ENCODE measurements around the gene FGD3. TPM values are rescaled to one million over a fixed set of nuclear protein-coding genes. Genes with fewer than 3 reads are reported as not detected.
"Not testable (repeated sequence)": the region's sequence is repeated elsewhere in the genome, so short reads cannot be mapped to it uniquely, and the experiment has no call there.

FGD3 gene, protein sequence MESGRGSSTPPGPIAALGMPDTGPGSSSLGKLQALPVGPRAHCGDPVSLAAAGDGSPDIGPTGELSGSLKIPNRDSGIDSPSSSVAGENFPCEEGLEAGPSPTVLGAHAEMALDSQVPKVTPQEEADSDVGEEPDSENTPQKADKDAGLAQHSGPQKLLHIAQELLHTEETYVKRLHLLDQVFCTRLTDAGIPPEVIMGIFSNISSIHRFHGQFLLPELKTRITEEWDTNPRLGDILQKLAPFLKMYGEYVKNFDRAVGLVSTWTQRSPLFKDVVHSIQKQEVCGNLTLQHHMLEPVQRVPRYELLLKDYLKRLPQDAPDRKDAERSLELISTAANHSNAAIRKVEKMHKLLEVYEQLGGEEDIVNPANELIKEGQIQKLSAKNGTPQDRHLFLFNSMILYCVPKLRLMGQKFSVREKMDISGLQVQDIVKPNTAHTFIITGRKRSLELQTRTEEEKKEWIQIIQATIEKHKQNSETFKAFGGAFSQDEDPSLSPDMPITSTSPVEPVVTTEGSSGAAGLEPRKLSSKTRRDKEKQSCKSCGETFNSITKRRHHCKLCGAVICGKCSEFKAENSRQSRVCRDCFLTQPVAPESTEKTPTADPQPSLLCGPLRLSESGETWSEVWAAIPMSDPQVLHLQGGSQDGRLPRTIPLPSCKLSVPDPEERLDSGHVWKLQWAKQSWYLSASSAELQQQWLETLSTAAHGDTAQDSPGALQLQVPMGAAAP
- 1 to 10 TPM; 5.2 to 5.6 (median 5.4) TPM for polyA plus RNA-seq (ENCODE audit: insufficient read length in 3 of 3)

DNA sequence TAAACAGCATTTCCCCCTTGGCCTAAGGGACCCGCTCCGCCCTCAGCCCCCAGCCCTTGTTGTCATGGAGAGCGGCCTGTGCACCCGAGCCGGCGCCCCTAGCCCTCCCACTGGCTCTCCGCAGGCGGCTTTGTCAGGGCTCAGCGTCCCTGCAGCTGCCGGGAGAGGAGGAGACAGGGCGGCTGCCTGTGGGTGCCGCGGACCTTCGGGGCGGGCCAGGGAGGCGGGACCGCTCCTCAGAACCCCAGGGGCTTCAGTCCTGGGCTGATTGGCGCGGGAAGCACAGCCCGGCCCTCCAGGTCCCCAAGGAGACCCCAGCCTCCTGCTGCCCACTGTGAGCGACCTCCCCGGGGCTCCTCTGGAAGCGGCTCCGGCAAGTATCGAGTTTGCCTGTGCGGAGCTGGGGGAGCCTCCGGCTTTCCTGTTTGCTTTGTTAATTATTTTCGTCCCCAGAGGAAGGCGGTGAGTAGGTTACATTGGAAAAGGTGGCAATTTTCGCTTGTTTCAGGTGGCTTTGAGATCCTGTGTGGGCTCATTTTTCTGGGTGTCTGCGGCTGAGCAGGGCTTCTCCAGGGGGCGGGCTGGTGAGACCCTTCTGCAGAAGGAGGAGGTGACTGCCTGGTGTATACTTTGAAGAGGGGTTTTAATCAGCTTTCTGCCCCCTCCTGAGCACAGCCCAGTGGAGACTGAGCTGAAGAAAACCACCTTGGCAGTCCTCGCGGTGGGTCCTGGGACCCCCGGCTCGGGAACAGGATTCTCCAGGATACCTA, at the start of gene FGD3:
TSS of gene FGD3 (plus strand) at position 256 of the 770 bp plus-strand sequence. CDS start 28,734 bp downstream, outside the sequence.
- DNase-seq (ENCODE audit: low read depth in 3 of 3, low spot score in 2 of 3) = peak in 2 of 3 donors; percentile 32 to 46

DNA sequence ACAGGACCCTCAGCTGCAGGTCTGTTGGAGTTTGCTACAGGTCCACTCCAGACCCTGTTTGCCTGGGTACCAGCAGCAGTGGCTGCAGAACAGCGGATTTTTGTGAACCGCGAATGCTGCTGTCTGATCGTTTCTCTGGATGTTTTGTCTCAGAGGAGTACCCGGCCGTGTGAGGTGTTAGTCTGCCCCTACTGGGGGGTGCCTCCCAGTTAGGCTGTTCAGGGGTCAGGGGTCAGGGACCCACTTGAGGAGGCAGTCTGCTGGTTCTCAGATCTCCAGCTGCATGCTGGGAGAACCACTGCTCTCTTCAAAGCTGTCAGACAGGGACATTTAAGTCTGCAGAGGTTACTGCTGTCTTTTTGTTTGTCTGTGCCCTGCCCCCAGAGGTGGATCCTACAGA, 42.2 kb upstream of the FGD3 start:
- DNase-seq (ENCODE audit: low read depth in 3 of 3, low spot score in 2 of 3) = not testable (repeated sequence)

DNA sequence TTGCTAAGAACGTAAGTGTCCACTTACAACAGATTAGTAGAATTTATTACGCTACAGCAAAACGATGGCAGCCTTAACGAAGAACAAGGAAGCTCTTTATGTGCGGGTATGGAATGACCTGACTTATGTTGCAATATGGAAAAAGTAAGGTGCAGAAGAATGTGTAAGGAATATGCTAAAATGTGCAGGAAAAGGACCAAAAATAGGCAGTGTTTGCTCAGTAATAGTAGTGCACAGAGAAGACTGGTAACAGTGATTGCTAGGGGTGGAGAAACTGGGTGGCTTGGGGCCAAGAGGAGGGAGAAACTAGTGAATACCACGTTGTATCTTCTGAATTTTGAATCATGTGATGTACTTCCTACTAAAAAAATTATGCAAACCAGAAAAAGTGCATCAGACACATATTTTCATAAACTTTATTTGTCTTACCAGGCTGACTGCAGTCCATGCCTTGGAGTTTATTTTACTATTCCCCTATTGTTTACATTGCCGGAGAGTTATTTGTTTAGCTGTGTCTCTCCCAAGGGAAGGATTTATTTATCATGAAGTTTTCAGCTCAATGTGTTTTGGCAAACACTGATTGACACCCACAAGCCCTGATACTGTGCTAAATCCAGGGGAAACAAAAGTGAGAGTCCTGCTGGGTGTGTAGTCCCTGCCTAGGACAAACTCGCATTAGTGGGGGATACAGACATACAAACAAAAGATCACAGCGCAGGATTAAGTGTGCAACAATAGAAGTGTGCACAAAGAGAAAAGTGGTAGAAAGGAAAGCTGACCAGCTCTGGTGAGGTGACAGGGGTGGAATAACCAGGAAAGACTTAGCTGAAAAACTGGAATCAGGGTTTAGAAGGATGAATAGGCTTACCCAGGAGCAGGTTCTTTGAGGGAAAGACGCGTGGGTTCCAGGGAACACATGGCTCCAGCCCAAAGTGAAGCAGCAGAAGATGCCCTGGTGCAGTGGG, 35.5 kb upstream of the FGD3 start:
- DNase-seq (ENCODE audit: low read depth in 3 of 3, low spot score in 2 of 3) = no peak

DNA sequence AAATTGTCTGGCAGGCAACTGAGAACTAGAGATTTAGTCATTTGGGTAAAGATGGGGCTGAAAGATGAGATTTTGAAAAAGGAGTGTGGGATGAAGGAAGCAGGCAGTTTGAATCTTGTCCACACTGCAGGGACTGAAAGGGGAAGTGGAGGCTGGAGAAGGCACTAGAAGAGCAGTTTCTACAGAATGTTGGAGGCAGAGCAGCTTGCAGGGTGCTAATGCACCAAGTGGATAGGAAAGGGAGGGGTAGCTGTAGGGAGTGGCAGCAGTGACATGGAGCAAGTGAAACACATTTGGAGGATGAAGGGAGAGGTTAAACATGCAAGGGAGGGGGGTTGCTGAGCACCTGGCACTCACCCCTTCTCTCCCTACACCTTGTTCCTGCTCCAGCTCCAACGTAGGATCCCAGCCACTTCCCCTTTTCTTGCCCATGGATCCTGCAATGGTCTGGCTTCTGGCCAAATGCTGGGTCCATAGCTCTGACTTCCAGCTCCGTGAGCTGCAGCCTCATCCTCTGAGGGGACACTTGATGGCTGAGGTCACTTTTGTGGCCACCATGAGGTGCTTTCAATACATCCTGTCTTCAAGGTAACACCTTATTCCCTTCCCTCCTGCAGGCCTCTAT, 30.0 kb upstream of the FGD3 start:
- no peak for DNase-seq (ENCODE audit: low read depth in 3 of 3, low spot score in 2 of 3)

DNA sequence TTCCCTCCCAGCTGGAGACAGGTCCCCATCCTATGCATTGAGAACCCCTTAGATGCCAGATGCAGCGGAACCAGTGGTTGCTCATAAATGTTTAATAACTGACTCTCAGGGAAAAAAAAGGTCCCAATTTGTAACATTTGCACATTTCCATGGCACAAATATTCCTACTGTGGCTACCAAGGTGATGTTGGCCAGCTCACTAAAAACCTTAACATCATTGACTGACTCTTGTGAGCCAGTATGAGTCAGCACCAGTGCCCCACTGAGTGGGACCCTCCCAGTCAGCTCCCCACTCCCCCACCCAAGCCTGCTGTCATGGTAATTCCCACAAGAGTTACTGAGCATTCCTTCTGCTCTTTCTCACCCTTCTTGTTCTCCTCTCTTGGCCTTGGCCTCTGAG, 26.9 kb upstream of the FGD3 start:
- DNase-seq (ENCODE audit: low read depth in 3 of 3, low spot score in 2 of 3) = no peak

DNA sequence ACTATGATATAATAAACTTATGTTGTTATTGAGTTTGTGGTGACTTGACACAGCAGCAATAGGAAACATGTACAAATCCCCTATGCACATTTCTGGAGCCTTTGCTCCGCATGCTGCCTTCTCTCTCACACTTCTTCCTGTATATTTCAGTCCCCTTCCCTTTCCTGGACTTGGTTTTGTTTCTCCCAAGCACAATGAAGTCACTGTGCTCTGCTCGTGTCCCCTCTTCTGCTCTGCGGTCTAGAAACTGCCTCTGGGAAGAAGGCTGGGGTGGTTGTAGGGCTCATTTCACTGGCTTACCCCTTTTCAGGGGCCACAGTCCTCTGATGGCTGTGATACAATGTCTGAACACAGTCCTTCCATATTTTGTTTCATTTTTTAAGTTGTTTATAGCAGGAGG, 15.7 kb upstream of the FGD3 start:
- no peak for DNase-seq (ENCODE audit: low read depth in 3 of 3, low spot score in 2 of 3)

DNA sequence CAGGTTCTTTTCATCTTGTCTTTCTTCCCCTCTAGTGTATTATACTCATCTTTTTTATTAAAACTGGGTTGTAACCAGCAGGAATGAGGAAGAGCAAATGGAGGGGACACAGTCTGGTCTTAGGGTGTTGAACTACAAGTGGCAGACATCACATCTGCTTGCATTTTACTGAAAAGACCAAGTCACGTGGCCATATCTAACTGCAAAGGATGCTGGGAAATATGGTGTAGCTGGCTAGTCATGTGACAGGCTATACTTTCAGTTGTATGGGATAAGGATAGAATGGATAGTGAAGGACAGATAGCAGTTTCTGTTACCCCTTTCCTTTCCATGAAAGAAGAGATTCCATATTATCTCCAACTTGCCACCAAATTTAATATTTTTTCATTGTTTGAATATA, 13.0 kb upstream of the FGD3 start:
- DNase-seq (ENCODE audit: low read depth in 3 of 3, low spot score in 2 of 3) = no peak

DNA sequence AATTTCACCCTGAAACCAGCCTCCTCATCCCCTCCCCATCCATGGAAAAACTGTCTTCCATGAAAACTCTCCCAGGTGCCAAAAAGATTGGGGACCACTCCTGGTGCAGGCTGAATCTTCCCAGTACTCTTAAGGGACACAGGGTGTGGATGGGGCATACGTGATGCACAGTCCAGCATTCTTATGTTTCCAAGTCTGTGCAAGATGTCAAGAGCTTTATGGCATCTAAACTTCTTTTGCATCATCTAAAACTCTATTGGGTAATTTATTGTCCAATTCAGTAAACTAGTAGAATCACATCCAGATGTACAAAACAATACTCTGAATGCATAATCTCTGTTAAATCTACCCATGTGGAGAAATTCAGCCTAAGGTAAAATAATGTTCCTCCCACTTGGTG, 9.3 kb upstream of the FGD3 start:
- DNase-seq (ENCODE audit: low read depth in 3 of 3, low spot score in 2 of 3) = no peak

DNA sequence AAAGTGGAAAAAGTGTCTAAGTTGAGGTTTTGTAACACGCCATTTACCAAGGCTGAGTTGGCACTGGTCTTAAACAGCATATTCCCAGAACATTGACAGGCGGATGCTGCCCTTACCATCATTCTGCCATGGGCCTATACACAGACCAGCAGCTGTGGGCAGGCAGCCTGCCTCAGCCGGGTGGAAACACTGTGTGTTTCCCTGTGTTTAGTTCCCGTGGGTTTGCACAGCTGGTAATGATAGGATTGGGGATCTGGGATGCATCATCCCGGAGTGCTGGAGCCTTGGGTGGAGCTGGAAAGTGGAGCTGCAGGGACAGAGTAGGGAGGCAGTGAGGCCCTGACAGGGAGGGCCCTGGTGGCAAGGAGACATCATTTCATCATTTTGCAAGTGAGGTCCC, 5.5 kb upstream of the FGD3 start:
- no peak for DNase-seq (ENCODE audit: low read depth in 3 of 3, low spot score in 2 of 3)

DNA sequence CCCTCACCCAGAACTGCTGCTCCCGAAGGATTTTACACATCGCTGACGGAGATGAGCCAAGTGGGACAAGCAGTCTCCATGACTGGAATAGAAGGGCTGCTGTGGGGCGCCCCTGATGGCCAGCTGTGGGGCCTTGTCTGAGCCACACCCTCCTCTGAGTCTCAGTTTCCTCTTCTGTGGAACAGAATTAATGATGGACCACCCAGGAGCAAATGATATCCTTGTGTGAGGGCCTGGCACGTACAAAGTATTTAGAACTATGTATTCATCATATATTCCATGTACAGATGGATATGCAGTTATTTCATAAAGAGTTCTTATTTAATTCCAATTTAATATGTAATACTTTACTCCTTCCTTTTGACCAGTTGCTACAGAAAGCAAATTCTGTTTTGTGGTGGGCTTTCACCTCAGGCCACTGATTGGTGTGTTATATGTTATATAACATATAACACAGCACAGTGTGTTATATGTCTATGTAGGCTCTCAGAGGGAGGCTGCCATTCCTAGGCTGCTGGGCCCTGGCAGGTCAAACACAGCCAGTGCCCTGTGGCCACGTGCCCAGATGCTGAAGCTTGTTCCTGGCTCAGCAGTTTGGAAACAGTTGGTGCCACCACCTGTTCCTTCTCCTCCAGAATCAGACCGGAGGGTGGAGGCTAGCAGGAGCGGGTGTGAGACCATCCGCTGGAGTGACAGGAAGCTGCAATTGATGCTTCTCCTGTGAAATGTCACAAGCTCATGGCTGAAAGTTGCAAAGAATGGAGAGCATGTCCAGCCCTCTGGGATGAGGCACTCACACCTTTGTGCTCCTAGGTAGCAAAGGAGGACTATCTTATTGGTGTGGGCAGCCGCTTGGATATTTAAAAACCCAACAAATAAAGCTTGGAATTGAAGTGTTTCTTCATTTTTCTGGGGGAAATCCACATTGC, 4.4 kb upstream of the FGD3 start:
- no peak for DNase-seq (ENCODE audit: low read depth in 3 of 3, low spot score in 2 of 3)

DNA sequence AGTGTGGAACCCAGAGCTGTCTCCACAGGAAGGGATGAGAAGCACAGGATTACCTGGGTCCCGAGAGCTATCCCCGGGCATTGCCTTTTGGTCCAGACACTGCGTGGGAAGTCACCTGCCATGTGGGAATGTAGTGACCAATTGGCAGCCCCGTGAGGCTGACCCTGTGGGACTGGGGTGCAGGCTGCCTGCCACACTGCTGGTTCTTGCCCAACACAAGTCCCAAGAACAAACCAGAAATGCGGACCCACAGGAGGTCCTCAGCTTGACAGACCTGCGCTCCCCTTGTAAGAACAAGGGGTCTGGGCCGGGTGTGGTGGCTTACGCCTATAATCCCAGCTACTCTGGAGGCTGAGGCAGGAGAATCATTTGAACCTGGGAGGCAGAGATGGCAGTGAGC, 2.4 kb upstream of the FGD3 start:
- DNase-seq (ENCODE audit: low read depth in 3 of 3, low spot score in 2 of 3) = no peak

DNA sequence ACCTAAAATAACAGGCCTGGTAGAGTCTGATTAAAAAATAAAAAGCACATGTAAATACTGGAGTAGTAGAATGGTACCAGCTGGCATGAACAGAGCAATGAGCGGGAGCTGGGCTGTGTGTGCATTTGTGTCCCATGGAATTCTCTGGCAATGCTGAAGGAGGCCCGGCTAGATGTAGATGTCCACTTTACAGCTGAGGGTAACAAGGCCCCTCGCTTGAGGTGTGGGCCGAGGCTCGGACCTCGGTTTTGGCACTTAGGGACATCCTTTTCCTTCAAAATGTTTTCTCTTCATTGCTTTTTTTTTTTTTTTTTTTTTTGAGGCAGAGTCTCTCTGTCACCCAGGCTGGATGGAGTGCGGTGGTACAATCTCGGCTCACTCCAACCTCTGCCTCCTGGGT, 1.5 kb upstream of the FGD3 start:
- DNase-seq (ENCODE audit: low read depth in 3 of 3, low spot score in 2 of 3) = no peak

DNA sequence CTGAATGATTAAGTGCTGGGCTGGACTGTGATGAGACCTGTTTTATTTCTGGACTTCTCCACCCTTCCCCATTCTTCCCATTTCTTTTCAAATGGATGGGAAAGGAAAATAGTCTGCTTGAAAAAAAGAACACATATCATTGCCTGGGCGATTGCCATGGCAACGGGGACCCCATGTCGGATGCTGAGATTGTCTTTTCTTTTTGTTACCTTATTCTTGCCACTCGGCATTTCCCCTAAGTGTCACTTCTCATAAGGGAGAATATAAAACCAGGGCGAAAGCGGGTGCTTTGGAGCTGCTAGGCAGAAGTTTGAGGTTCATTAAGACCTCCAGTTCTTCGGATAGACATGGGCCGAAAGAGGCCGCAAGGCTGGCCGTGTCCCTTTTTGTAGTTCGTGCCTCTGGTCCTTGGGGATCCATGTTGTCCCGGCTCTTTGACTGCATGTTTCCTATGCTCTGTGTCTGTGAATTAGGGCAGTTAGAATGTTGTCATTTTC, 763 bp downstream of the FGD3 start:
- no peak for DNase-seq (ENCODE audit: low read depth in 3 of 3, low spot score in 2 of 3)

DNA sequence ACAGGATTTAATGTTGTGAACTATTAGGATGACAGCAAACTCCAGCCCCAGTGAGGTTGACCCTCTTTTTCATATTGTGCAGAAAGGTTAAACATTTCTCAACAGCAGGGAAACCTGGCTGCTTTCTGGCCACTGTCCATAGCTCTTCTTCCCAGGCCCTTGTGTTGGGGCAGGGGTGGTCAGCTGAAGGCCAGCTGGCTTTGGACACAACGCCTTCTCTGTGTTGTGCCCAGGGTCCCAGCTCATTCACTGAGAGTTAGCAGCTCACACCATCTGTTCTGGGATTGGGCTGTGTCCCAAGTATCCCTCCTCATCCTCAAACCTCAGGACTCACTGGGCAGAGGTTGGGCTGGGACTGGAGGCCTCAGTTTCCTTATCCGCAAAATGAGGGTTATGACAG, 1.3 kb downstream of the FGD3 start:
- DNase-seq (ENCODE audit: low read depth in 3 of 3, low spot score in 2 of 3) = no peak

DNA sequence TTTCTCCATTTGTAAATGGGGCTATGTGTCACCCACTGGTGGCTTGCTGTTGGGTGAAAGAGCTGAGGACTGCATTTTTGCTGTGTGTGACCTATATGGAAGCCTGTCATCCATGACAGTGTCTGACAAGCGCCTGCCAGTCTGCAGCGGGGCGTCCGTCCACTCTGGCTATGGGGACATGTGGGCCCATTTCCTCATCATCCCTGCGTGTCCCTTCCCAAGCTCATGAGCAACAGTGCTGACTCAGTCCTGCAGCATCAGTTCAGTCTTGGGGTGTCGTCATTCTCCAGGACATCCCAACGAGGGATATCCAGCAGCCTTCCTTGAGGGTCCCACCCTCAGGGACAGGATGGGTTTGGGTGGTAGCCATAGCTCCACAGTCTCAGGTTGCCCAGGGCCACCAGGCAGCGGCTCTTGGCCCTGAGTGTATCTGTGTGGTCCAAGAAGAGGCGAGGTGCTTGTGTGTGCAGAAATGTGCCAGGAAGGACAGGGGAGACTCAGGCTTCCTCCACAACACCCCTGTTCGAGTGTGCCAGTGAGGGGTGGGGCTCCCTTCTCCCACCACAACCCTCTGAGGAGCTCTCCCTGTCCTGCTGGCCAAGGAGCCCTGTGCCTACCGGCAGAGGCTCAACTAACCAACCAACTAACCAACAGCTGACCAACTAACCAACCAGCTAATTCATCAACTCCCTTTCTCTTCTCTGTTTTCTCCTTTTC, 2.1 kb downstream of the FGD3 start:
- DNase-seq (ENCODE audit: low read depth in 3 of 3, low spot score in 2 of 3) = no peak

DNA sequence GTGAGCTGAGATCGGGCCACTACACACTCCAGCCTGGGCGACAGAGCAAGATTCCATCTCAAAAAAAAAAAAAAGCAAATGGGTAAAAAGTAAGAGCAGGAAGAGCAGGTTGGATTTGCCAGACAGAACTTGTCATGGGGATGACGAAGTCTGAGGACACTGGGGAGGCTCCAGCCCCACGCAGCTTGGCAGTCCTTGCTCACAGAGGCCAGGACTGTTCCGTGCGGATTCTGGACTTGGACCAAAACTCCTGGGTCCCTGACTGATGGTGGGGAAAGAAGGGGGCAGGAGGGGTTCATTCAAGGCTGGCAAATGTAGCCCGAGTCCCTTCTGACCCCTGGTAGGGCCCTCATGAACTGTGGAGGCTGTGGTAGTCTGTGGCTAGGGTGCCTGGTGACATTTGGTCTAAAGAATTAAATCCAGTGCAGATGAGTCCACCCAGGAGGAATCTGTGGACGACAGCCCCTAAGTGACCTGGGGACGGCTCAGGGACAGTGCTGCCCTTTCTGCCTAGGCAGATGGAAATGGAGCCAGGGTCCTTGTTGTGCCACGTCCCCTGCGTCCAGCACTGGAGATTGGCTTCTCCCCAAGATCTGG, 3.1 kb downstream of the FGD3 start:
- no peak for DNase-seq (ENCODE audit: low read depth in 3 of 3, low spot score in 2 of 3)

DNA sequence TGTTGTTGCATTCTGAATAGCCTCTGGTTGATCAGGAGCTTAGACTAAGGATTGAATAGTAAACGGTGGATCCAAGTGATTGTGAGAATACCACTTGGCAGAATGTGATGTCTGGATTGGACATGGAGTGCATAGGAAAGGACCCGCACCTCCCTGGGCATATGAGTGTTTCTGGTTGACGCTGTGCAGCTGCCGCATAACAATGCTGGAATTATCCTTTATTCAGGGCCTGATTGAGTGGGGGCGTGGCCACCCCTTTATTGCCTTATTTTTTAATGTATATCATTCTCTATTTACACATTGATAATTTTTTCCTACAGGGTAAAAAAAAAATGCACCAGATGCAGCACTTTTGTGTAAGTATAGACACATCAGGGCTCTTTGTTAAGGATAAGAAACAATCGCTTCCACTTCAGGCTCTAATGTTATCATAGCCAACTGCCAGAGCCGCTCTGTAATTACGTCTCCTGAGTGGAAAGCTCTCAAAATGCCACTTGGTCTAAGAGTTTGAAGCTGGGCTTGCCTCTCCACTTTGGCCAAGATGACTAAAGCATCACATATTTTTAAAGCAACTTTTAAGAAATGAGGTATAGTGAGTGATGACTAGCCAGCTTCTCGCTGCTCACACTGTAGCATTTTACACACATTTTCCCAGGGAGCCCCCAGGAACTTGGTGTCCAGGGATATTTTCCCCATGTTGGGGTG, 5.7 kb downstream of the FGD3 start:
- no peak for DNase-seq (ENCODE audit: low read depth in 3 of 3, low spot score in 2 of 3)

All from right renal cortex interstitium (tissue), 3 donors.